NCI-H146 (cell line): ENCODE results near the gene FAAH.
A peak's percentile ranks its signal among the peaks of the same experiment; 100 is the strongest.

Experiments used
- DNase-seq: peaks from one replicate; lab custom pipeline; 2025; lab: John Stamatoyannopoulos, UW

FAAH gene

GRCh38 chr1:46451948-46452930 is 58.1 kb downstream of the FAAH start:
- no peak for DNase-seq

- no peak for DNase-seq
Measured at GRCh38 chr1:46452931-46453325, 58.8 kb downstream of the FAAH start.

GRCh38 chr1:46453449-46453848 is 59.3 kb downstream of the FAAH start:
- DNase-seq: no peak

- DNase-seq: peak; percentile 5
Measured at GRCh38 chr1:46455951-46456350, 61.8 kb downstream of the FAAH start.

GRCh38 chr1:46456411-46456963 is 62.4 kb downstream of the FAAH start:
- DNase-seq: no peak

GRCh38 chr1:46457178-46457577 is 63.1 kb downstream of the FAAH start:
- no peak for DNase-seq

GRCh38 chr1:46458190-46458589 is 64.1 kb downstream of the FAAH start:
- peak; percentile 24 for DNase-seq

- no peak for DNase-seq
Measured at GRCh38 chr1:46458846-46459245, 64.7 kb downstream of the FAAH start.

GRCh38 chr1:46459315-46459714 is 65.2 kb downstream of the FAAH start:
- no peak for DNase-seq

- no peak for DNase-seq
Measured at GRCh38 chr1:46461017-46461808, 67.1 kb downstream of the FAAH start.

- no peak for DNase-seq
Measured at GRCh38 chr1:46461809-46462448, 67.8 kb downstream of the FAAH start.
